ENCODE data around the gene DMRTC2.

Gene DMRTC2

DNA sequence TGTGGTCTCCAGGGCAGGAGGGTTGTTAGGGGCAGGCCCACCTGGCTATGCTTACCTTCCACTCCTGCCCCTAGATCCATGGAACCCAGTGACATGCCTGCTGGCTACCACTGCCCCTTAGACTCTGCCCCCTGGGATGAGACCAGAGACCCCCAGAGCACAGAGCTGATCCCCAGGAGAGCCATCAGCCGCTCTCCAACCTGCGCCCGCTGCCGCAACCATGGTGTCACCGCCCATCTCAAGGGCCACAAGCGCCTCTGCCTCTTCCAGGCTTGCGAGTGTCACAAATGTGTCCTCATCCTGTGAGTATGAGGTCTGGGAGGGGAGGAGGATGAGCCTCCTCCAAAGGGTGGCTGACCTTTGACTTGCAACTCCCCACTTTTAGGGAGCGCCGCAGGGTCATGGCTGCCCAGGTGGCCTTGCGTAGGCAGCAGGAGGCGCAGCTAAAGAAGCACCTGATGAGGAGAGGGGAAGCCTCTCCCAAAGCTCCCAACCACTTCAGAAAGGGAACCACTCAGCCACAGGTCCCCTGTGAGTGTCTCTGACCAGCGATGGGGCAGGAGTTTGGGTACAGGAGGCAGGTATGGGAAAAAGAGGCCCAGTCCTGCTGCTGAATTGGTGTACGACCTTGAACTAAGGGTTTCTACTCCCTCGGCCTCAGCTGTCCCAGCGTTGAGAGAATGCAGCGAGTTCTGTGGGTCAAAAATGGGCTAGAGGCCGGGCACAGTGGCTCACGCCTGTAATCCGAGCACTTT lies 2.7 kb downstream of the DMRTC2 start:
- DNase-seq (ENCODE audit: low spot score), result no peak

DNA sequence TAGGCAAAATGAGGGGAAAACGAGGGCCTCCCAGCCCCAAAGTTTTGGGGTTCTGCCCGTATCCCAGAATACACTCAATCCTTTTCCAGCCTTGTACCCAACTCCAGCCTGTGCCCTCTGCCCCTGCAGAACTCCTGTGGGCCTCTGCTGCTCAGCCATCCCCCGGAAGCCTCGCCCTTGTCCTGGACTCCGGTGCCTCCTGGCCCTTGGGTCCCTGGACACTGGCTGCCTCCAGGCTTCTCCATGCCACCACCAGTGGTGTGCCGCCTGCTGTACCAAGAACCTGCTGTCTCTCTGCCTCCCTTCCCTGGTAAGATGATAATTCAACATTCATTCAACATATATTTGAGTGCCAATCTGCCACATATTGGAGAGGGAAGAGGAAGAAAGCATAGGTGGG lies 3.8 kb downstream of the DMRTC2 start:
- no peak for DNase-seq (ENCODE audit: low spot score)

DNA sequence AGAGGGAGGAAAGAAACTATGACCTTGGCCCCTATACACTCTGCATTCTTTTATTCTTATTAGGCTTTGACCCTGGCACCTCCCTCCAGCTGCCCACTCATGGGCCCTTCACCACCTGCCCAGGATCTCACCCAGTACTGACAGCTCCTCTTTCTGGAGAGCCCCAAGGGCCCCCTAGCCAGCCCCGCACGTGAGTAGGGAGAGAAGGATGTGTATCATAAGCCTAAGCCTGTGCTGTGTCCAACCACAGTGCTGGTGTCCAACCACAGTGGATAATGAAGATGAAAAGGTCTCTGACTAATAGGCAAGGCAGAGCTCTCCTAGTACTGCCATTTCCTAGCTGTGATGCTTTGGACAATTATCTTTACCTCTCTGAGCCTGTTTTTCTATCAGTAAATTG lies 4.2 kb downstream of the DMRTC2 start:
- DNase-seq (ENCODE audit: low spot score), result no peak

DNA sequence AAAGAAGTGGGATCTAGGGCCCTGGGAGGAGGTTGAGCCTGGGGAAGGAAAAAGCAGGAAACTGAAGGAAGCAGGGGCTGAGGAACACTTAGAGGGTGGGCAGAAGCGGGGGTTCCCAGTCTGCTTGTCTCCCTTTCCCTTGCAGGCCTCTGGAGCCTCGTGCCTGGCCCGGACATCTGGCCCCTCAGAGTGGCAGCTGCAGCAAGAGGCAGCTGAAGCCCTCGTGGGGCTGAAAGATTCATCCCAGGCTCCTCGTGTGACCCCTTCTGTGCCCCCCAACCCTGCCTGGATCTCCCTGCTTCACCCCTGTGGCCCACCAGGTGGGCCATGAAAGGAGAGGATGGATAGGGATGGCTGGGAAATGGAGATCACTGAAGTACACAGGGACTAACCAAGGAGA lies 5.5 kb downstream of the DMRTC2 start:
- no peak for DNase-seq (ENCODE audit: low spot score)

DNA sequence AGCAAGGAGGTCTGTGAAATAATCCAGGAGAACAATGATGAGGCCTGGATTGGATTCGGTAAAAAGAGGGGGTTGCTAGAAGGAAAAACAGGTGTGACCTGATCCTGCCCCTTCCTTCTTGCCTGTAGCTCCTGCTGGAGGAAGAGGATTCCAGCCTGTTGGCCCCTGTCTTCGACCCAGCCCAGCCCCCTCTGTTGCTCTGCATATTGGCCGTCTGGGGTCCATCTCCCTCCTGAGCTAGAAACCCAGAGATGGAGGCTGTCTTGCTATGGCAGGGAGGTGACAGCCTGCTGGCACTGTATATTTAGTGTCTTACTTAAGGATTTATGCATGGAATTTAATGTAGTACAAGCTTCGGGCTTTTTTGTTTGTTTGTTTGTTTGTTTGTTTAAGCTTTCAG lies 6.6 kb downstream of the DMRTC2 start:
- no peak for DNase-seq (ENCODE audit: low spot score)

DNA sequence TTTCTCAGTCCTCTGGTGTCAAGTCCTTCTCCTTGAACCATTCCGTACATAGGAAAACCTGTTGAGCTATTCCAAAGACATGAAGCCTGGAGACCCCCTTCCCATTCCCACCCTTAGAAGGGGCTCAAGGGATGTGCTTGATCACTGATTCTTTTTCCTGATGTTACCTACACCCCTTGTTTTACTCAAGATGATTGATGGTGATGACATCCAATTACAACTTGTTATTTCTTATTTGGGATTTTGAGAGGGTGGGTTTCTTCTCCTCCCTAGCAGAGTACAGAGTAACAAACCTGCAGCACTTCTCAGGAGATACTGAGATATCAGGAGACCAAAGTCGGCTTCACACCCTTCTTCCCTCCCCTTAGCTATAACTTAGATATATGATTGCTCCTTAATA lies 8.5 kb downstream of the DMRTC2 start:
- DNase-seq (ENCODE audit: low spot score), result no peak

DNA sequence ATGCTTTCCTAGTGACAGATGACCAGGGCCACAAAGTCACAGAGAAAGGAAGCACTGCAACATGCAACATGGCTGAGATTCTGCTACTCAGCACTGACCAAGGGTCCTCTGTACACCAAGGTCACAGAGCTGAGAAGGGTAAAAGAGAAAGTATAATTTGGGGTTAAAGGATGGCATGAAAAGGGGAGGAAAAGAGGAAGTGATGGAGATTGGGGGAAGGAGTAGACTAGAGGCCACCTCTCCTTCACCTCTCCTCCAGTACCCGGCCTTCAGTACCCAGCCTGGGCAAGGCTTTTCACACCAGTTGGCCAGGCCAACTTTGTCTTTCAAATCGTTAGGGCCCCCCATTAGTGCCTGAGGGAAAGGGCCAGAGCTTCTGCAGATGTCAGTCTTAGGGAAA lies 8.9 kb downstream of the DMRTC2 start:
- no peak for DNase-seq (ENCODE audit: low spot score)

DNA sequence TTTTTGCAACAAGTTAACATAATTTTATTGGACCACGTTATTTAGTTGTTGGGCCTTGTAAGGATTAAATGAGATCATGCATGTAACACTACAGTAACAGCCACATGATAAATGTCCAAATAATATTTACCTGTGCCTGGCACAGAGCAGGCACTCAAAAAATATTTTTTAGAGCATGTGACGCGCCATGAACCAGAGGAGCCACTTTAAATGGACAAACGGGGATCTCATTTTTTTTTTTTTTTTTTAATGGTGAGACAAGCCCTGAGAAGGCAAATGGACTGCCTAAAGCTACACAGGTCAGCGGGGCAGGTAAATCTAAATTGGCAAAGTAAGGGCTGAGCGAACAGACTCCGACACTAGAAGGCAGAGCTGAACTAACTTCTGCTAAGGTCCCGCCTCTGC lies 14.4 kb downstream of the DMRTC2 start:
- DNase-seq (ENCODE audit: low spot score), result no peak

DNA sequence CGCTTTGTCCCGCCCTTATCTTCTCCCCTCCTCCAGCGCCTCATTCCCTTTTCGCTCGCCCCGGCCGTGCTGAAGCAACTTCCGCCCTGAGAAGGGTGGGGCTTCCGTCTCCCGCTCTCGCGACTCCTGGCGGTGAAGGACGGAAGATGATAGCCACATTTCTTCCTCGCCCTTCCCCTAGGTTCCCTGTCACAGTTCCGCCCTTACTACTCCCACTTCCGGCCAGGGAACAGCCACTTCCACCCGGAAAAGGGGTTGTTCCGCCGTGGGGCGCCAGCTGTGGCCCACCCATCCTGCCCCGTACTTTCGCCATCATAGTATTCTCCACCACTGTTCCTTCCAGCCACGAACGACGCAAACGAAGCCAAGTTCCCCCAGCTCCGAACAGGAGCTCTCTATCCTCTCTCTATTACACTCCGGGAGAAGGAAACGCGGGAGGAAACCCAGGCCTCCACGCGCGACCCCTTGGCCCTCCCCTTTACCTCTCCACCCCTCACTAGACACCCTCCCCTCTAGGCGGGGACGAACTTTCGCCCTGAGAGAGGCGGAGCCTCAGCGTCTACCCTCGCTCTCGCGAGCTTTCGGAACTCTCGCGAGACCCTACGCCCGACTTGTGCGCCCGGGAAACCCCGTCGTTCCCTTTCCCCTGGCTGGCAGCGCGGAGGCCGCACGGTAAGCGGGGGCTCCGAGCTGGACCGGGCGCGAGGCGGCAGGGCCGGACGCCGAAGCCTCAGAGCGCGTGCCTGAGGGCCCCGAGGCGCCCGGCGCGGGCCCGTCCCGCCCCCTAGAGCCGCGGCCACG lies 15.0 kb downstream of the DMRTC2 start, which contains the start of gene RPS19:
RPS19 (plus strand) TSS at position 638 of the 801 bp plus-strand sequence. CDS start 520 bp downstream, outside the sequence.
- DNase-seq (ENCODE audit: low spot score), result peak; percentile 98

DNA sequence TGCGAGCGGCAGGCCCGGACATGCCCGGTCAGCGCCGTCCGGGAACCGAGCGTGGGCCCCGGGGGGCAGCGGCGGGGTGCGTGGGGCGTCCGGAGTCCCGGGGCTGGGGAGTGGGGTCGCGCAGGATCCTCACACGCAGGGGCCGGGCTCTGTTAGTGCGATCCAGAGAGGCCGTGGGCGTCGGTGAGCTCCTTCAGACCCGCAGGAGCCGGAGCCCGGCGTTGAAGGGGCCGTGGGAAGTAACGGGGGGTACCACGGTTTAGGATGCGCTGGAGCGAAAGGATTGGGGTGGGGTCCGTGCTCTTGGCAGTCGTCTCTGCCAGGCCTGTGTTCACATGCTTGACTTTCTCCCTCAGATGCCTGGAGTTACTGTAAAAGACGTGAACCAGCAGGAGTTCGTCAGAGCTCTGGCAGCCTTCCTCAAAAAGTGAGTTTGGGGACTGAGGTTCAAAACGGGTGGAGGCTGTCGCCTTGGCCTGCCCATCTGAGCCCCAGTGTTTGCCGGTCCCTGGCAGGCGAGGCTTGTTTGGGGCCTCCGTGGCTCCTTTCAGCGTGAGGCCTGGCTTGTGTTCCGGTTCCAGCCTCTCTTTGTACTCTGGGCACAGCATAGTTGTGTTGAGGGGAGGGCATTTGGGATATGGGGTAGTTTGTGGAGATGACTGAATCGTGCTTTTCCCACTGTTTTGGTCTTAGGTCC lies 15.7 kb downstream of the DMRTC2 start:
- DNase-seq (ENCODE audit: low spot score), result no peak

DNA sequence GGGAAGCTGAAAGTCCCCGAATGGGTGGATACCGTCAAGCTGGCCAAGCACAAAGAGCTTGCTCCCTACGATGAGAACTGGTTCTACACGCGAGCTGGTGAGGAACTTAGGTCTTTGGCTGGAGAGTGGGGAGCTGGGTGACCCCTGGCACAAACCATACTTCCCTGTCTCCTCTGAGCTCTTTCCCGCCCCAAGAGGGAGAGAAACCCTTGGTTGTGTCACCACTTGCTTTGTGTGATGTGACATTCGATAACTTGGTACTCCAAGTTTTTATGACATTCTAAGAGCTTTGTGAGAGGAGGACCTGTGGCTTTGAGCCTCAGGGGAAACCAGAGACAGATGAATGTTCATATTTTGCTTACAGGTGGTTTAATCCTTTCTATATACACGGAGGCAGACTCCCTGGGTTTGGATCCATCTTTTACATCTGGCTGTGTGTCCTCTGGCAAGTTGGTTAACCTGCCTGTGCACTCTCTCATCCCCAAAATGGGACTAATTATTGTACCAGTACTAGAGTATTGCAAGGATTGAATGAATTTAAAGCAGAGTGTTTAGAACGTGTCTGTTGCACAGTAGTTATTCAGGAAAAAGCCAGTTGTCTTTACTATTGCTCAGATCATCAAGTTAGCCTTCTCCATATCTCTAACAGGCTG lies 16.4 kb downstream of the DMRTC2 start:
- DNase-seq (ENCODE audit: low spot score), result no peak

DNA sequence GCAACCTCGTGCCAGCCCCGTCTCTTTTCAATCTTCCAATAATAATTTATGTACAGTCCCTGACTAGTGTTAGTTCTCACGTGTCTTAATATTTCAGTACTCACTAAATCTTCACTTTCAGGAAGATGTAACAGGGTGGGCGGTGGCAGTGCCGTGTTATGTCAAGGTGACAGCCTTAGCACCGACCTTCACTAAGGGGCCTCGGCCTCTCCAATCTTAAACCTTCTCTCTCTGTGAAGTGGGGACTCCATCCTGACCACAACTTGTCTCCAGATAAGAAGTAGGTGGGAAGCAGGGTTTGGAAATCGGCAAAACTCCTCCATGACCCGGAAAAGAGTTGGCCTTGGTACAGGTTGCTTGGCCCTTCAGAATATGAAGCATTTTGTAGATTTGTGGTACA lies 17.0 kb downstream of the DMRTC2 start:
- no peak for DNase-seq (ENCODE audit: low spot score)

DNA sequence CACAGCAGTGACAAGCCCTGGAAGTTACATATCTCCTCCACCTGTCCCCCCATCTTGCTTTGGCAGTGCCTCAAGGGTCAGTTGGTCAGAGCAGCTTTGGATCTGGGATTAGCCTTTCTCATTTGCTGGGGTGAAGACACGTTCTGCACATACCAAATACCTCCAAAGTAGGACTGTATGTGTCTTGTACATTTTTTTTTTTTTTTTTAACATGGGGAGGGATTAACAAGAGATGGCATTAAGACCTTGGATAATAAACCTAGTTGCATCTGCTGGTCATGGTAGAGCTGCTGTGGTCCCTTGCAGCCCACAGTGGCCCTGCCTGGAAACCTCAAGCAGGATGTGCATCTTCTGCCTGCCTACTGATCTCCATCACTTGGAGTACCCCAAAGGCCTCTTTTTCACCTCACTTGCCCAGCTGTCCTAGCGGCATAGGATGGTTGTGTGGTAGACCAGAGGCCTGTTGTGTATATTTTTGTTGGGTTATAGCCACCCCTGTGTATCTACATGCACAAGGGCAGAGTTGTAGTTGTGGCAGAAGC lies 17.7 kb downstream of the DMRTC2 start:
- no peak for DNase-seq (ENCODE audit: low spot score)

DNA sequence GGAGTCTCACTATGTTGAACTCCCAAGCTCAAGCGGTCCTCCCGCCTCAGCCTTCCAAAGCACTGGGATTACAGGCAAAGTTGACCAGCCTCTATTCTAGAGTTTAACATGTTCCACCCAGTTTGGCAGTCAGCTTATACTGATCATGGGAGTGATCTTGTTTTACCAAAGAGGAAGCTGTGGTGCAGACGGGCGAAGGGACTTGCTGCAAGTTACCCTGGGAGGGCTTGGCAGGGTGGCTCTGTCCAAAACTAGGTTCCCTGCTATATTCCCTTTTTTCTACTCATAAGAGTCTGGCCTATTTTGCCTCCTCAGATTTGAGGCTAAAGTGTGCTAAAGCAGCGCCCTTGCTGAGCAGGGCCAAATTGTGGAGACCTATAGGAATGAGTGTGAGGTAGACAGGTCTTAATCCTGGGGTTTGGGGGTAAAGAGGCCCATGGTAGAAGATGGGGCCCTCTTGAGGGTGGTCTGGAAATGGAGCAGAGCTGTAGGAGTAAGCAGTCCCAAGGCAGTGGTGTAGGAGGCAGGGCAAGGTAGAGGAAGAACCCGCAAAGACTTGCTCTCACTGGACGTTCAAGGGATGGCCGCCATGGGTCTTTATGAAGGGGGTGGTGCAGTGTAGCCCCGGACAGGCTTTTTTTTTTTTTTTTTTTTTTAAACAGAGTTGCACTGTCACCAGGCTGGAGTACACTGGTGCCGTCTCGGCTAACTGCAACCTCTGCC lies 18.5 kb downstream of the DMRTC2 start:
- DNase-seq (ENCODE audit: low spot score), result no peak

DNA sequence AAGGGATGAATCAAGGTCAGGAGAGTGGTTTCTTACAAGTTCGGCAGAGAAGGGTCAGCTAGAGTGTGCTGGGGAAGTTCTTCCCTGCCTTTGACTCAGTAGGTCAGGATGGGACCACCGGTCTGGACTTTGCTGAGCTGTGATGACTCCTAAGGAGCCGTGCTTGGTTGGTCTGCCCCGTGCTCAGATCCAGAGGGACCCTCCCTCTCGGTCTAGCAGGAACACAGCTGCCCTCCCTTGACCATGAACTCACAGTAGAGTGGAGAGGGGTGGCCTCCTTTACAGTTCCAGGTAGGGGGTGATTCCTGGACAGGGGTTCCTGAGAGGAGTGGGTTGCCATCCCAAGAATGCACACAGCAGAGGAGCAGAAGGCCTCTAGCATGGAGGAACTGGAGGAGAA lies 19.5 kb downstream of the DMRTC2 start:
- no peak for DNase-seq (ENCODE audit: low spot score)

DNA sequence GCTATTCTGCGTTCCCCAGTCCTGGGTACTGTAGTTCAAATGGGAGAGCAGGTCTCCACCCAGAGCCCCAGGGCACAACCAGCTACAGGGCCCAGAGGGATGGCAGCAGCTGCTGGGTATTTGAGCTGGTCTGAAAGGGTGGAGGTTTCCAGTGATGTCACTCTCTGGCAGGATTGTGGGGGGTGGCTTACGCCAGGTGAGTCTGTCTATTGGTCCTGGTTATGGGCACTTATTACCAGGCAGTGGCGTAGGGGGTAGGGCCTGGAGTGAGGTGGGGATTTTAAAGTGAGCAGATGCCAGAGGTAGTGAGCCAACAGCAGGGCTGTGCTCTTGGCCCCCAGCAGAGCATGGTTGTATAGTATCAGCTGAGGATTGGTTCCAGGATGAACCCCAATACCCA lies 21.4 kb downstream of the DMRTC2 start:
- no peak for DNase-seq (ENCODE audit: low spot score)

DNA sequence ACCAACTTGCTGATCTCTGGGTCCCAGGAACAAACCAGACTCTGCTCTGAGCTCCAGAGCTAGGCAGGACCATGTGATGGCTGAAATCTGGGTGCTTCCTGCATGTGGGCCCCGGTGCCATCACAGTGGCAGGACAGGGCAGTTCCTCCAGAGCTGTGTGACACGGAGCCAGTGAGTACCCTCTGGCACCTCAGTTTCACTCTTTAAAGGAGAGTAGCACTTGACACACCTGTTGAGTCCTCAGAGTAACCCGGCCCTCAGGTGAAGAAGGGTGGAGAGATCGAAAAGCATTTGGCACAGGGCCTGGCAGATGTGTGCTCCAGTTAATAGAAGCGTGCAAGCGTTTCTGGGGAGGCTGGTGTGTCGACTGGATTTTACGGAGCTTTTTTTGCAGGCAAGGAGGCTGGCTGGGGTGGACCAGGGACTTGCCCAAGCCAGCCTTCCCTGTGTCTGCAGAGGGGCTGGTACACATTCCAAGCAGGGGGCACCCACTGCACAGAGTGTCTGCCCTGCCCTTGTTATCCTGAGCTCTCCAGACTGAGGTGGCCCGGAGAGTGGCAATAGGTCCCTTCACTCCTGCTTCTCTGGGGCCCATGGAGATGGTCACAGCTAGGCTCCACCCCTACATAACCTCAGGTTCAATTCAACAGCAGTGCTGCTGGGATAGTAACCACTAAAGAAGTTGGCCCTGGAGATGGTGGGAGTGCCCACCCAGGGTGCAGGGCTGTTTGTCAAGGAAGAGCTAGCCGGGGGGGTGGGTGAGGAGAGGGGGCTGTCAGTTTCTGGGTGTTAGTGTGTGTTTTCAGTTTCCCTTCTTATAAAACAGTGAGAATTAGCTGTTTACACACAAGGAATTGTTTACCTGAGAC lies 23.5 kb downstream of the DMRTC2 start:
- no peak for DNase-seq (ENCODE audit: low spot score)

DNA sequence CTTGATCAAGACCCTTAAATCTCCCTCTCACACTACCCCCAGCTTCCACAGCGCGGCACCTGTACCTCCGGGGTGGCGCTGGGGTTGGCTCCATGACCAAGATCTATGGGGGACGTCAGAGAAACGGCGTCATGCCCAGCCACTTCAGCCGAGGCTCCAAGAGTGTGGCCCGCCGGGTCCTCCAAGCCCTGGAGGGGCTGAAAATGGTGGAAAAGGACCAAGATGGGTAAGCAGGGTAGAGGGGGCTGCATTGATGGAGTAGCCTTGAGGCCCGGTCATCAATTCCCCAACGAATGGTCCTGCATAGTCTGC lies 24.1 kb downstream of the DMRTC2 start:
- DNase-seq (ENCODE audit: low spot score), result no peak

DNA sequence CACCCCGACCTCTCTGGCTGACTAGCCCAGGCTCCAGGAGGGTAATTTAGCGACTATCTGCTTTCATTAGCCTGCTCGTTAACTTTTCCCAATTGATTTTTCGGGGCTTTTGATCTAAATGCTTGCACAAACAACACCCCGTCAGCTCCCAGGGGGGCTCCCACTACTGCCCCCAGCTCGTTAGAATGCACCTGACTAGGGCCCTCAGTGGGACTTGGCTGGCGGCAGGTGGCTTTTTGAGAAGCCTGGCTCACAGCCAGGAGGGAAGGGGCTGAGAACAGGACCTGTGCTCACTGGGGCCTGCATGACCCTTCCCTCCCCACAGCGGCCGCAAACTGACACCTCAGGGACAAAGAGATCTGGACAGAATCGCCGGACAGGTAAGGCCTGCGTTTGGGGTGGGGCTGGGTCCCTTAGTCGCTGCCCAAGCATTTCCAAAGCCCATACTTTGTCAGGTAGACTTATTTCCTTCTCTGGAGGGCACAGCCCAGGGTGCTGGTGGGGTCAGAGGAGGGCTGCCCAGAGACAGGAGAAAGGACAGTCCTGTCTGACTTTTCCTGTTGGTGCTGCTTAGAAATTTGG lies 24.6 kb downstream of the DMRTC2 start:
- DNase-seq (ENCODE audit: low spot score), result no peak

DNA sequence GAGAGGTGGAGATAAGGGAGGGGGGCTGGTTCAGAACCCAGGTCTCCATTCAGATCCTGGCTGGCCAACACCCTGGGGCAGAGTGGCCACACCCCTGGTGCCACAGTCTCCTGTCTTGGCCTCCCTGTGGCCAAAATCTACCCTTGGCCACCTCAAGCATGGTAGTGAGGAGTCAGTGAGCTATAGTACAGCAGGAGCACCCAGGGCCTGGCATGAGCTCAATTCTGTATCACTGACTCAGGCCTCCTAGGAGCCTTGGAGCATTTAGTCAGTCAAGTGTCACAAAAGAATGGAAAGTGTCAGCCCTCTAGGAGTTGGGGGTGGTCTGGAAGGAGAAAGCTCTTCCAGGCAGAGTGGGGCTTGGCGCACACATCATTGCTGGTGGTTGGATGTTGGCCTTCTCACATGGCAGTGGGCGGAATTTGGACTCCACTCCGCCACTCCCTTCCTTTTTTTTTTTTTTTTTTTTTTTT lies 25.6 kb downstream of the DMRTC2 start:
- no peak for DNase-seq (ENCODE audit: low spot score)
